ENCODE data around the gene PRRG2. TPM values are rescaled to one million over a fixed set of nuclear protein-coding genes. Genes with fewer than 3 reads are reported as not detected.

Gene PRRG2
- total and polyA plus RNA-seq, 9 of the 15 experiments (the other 6 are each of a cell fraction or from before 2014, with no cell fraction given), result 0.06 to 1.1 (median 0.33) TPM

DNA sequence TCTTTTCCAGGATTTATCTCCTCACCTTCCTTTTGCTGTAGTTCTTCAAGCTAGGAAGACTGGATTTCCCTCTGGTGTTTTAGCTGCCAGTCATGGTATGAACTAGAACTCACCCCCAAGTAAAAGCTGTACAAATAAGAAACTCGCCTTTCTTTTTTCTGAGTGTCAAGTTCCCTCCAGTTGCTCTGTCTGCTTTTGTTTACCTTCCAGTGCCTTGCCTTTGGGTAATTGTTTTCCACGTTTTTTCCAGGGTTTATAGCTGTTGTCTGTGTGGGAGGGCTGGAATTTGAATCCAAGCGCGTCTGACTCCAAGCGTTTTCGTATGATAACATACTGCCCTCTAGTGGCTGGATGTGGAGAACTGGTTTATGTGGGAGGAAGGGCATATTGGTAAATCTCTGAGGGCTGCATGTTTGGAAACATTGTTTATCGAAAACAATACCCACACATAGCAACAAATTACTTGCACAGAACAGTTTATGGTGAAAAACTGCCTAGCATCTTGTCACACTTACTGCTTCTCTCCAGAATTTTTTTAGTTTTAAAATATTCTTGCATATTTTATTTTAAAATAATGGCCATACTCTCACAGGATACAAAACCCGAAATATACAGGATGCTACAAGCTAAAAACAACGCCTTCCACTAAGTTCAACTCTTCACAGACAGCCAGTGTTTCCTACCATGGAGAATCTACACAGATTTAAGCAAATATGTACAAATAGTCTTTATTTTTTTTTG is 34.1 kb upstream of the PRRG2 start (continued):
- TF ChIP-seq, protein P1, sequence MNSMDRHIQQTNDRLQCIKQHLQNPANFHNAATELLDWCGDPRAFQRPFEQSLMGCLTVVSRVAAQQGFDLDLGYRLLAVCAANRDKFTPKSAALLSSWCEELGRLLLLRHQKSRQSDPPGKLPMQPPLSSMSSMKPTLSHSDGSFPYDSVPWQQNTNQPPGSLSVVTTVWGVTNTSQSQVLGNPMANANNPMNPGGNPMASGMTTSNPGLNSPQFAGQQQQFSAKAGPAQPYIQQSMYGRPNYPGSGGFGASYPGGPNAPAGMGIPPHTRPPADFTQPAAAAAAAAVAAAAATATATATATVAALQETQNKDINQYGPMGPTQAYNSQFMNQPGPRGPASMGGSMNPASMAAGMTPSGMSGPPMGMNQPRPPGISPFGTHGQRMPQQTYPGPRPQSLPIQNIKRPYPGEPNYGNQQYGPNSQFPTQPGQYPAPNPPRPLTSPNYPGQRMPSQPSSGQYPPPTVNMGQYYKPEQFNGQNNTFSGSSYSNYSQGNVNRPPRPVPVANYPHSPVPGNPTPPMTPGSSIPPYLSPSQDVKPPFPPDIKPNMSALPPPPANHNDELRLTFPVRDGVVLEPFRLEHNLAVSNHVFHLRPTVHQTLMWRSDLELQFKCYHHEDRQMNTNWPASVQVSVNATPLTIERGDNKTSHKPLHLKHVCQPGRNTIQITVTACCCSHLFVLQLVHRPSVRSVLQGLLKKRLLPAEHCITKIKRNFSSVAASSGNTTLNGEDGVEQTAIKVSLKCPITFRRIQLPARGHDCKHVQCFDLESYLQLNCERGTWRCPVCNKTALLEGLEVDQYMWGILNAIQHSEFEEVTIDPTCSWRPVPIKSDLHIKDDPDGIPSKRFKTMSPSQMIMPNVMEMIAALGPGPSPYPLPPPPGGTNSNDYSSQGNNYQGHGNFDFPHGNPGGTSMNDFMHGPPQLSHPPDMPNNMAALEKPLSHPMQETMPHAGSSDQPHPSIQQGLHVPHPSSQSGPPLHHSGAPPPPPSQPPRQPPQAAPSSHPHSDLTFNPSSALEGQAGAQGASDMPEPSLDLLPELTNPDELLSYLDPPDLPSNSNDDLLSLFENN (IDR thresholded peaks at IDR 0.05; ENCODE audit: low read depth in 2 of 2, low read length in 2 of 2), result no peak
- TF ChIP-seq ARID2 (IDR thresholded peaks at IDR 0.05) (0 out of 2 replicates have a peak, but pooled peaks have one; percentile 46), CEBPB (tag; IDR thresholded peaks at IDR 0.05) (0 out of 2 replicates have a peak, but pooled peaks have one; percentile 11), TCF7 (IDR thresholded peaks at IDR 0.05; ENCODE audit: borderline replicate concordance) (no peak), MAZ (CRISPR knock-in tag; conservative IDR thresholded peaks at IDR 0.05 in 1 of 2, IDR thresholded peaks at IDR 0.05 in 1 of 2) (peak in 1 of 2 experiments; percentile 48; a peak in 1 of 4 replicates), EP400 (IDR thresholded peaks at IDR 0.05) (peak; percentile 41; the same call in 1 of the 2 replicates), BRD9 (IDR thresholded peaks at IDR 0.05; ENCODE audit: low read depth, partially characterized antibody) (peak; percentile 51)
- TF ChIP-seq, protein P2, sequence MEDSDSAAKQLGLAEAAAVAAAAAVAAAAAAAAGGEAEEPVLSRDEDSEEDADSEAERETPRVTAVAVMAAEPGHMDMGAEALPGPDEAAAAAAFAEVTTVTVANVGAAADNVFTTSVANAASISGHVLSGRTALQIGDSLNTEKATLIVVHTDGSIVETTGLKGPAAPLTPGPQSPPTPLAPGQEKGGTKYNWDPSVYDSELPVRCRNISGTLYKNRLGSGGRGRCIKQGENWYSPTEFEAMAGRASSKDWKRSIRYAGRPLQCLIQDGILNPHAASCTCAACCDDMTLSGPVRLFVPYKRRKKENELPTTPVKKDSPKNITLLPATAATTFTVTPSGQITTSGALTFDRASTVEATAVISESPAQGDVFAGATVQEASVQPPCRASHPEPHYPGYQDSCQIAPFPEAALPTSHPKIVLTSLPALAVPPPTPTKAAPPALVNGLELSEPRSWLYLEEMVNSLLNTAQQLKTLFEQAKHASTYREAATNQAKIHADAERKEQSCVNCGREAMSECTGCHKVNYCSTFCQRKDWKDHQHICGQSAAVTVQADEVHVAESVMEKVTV (CRISPR knock-in tag; IDR thresholded peaks at IDR 0.05), result peak; percentile 65
- TF ChIP-seq, protein P3, sequence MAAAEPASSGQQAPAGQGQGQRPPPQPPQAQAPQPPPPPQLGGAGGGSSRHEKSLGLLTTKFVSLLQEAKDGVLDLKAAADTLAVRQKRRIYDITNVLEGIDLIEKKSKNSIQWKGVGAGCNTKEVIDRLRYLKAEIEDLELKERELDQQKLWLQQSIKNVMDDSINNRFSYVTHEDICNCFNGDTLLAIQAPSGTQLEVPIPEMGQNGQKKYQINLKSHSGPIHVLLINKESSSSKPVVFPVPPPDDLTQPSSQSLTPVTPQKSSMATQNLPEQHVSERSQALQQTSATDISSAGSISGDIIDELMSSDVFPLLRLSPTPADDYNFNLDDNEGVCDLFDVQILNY (CRISPR knock-in tag; IDR thresholded peaks at IDR 0.05), result no peak
